K562 (cell line): ENCODE data around the gene PYHIN1. TPM values are rescaled to one million over a fixed set of nuclear protein-coding genes. Genes with fewer than 3 reads are reported as not detected.
"Not testable (repeated sequence)": the region's sequence is repeated elsewhere in the genome, so short reads cannot be mapped to it uniquely, and the experiment has no call there.

Experiments
- ATAC-seq: fragments of 200-7000 bp; cut with Tn5 transposase; 3 replicates; pipeline ENCODE4 v1.9.1; 2020; ENCODE audit warnings: moderate library complexity
- BruUV-seq: library from RNA; stranded (reverse); fragments of 400-500 nt; replicated peaks from 2 replicates; lab custom pipeline; 2021; lab: Mats Ljungman, UMichigan
- CTCF ChIA-PET: fragments of 300-600 bp; formaldehyde crosslinking; extraction: SDS; loops from one replicate; lab custom pipeline; 2021; ENCODE audit warnings: low intra/inter-chr PET ratio; lab: Yijun Ruan, JAX
- POLR2A ChIA-PET: fragments of 300-600, 350-650 bp; sonication (Branson Sonifier 250); formaldehyde crosslinking; extraction: SDS; loops from one replicate; lab custom pipeline; 2021; ENCODE audit warnings: antibody characterized with exemption, inconsistent platforms; lab: Yijun Ruan, JAX
- DNase-seq, 4 experiments: peaks; one replicate each; pipeline versions ENCODE4 v3.0.0 to v3.0.0-alpha.2; 2011 to 2018; ENCODE audit warnings: low spot score in 3 of 4, mixed read lengths in 3 of 4; ENCODE audit errors: extremely low read depth in 1 of 4
- FAIRE-seq: peaks from 2 replicates; lab custom pipeline; 2011; peaks lifted over from hg19 to GRCh38; lab: Jason Lieb, UNC
- H2AFZ ChIP-seq: 2 replicates; pipeline ENCODE4 v1.6.0; 2011; ENCODE audit warnings: low read depth, low read length, control low read depth, inconsistent platforms
- H3K27ac ChIP-seq: fragments of 200-600 bp; 3 replicates; pipeline ENCODE4 v1.8.0; 2011; ENCODE audit warnings: low read depth, mild to moderate bottlenecking, control low read depth, inconsistent platforms, low read length, moderate library complexity, mixed read lengths; ENCODE audit errors: extremely low read depth
- H3K27me3 ChIP-seq, 2 experiments: fragments of 300-600 bp in 1 of 2; 2 replicates in 1 of 2; 3 replicates in 1 of 2; pipeline versions ENCODE4 v1.6.0 to v1.8.0; 2011; ENCODE audit warnings: inconsistent platforms in 2 of 2, low read length in 2 of 2, mild to moderate bottlenecking in 1 of 2, mixed read lengths in 1 of 2, moderate library complexity in 1 of 2; ENCODE audit not compliant: control insufficient read depth in 2 of 2, insufficient read depth in 2 of 2
- H3K36me3 ChIP-seq: fragments of 300-600 bp; 3 replicates; pipeline ENCODE4 v1.8.0; 2011; ENCODE audit warnings: mild to moderate bottlenecking, low read length, inconsistent platforms; ENCODE audit not compliant: control insufficient read depth, insufficient read depth
- H3K4me1 ChIP-seq, 2 experiments: fragments of 200-600 bp in 1 of 2; replicated peaks in 1 of 2; 2 replicates in 1 of 2; 3 replicates in 1 of 2; pipeline versions ENCODE4 v1.5.1 to v1.8.0; 2011; ENCODE audit warnings: inconsistent platforms in 2 of 2, low read length in 2 of 2, mild to moderate bottlenecking in 1 of 2, mixed read lengths in 1 of 2, moderate library complexity in 1 of 2; ENCODE audit not compliant: control insufficient read depth in 2 of 2, insufficient read depth in 2 of 2
- H3K4me2 ChIP-seq: 2 replicates; pipeline ENCODE4 v1.6.1; 2011; ENCODE audit warnings: low read length, control low read depth, inconsistent platforms, mixed read lengths; ENCODE audit not compliant: insufficient read depth
- H3K4me3 ChIP-seq: fragments of 200-600 bp; sonication (generic), shearing (Covaris generic); 2 replicates; pipeline ENCODE4 v1.5.1; 2016; ENCODE audit warnings: control low read depth, inconsistent platforms
- H3K79me2 ChIP-seq: fragments of 200-600 bp; 3 replicates; pipeline ENCODE4 v1.8.0; 2011; ENCODE audit warnings: low read length, inconsistent platforms; ENCODE audit not compliant: control insufficient read depth, insufficient read depth
- H3K9ac ChIP-seq, 2 experiments: 2 replicates each; pipeline versions ENCODE4 v1.6.0 to v1.6.1; 2011; ENCODE audit warnings: low read depth in 2 of 2, low read length in 2 of 2, control low read depth in 1 of 2, inconsistent platforms in 1 of 2, mild to moderate bottlenecking in 1 of 2, mixed read lengths in 1 of 2; ENCODE audit not compliant: insufficient read depth in 1 of 2
- H3K9me1 ChIP-seq: one replicate; pipeline ENCODE4 v1.6.0; 2011; ENCODE audit warnings: inconsistent platforms, mild to moderate bottlenecking, low read length, moderate library complexity; ENCODE audit not compliant: control insufficient read depth, insufficient read depth
- H3K9me3 ChIP-seq: replicated peaks from 2 replicates; pipeline ENCODE4 v1.5.1; 2011; ENCODE audit warnings: low read depth, low read length, inconsistent platforms; ENCODE audit not compliant: control insufficient read depth, insufficient read depth
- H4K20me1 ChIP-seq: replicated peaks from 2 replicates; pipeline ENCODE4 v1.6.1; 2011; ENCODE audit warnings: low read length, inconsistent platforms, mixed read lengths; ENCODE audit not compliant: control insufficient read depth, insufficient read depth
- ERF ChIP-seq: fragments of 450-650 bp; formaldehyde crosslinking; IDR thresholded peaks from 2 replicates; pipeline ENCODE4 v1.4.0; 2020; ENCODE audit warnings: mild to moderate bottlenecking, mixed read lengths
- LEF1 ChIP-seq: fragments of 450-650 bp; IDR thresholded peaks from 2 replicates; pipeline ENCODE4 v1.6.1; 2016; ENCODE audit warnings: mild to moderate bottlenecking
- MLX ChIP-seq, 2 experiments: fragments of 450-650 bp in 1 of 2; sonication (generic) in 1 of 2; formaldehyde crosslinking; conservative IDR thresholded peaks; 2 replicates each; pipeline versions ENCODE4 v1.4.0 to v1.8.1; 2020 to 2022; ENCODE audit warnings: mild to moderate bottlenecking in 1 of 2, missing genetic modification reagents in 1 of 2
- MXD1 ChIP-seq: fragments of 250-450 bp; sonication (Bioruptor Pico); IDR thresholded peaks from 2 replicates; pipeline ENCODE4 v1.8.0; 2021; ENCODE audit warnings: borderline replicate concordance, mild to moderate bottlenecking, moderate library complexity; ENCODE audit not compliant: poor library complexity, severe bottlenecking
- OTX1 ChIP-seq: fragments of 450-650 bp; formaldehyde crosslinking; IDR thresholded peaks from 2 replicates; pipeline ENCODE4 v1.4.0; 2022; ENCODE audit warnings: mild to moderate bottlenecking
- PML ChIP-seq: IDR thresholded peaks from 2 replicates; pipeline ENCODE4 v1.6.1; 2012; ENCODE audit warnings: low read length, inconsistent platforms
- RAD21 ChIP-seq, 2 experiments: fragments of 250-450 bp in 1 of 2; fragments of 450-650 bp in 1 of 2; sonication (Bioruptor Pico) in 1 of 2; formaldehyde crosslinking in 1 of 2; IDR thresholded peaks in 1 of 2; conservative IDR thresholded peaks in 1 of 2; 2 replicates each; pipeline versions ENCODE4 v1.4.0 to v1.8.0; 2020 to 2022; ENCODE audit warnings: mild to moderate bottlenecking in 2 of 2, moderate library complexity in 1 of 2
- SUPT5H ChIP-seq: fragments of 450-650 bp; IDR thresholded peaks from 2 replicates; pipeline ENCODE4 v1.6.1; 2016
- WGBS: fragments of 100-300 bp; shearing (Covaris generic); methylation state at CpG from one replicate; pipeline ENCODE4 v1.1.6; 2016; ENCODE audit warnings: low coverage, mixed read lengths; ENCODE audit not compliant: insufficient coverage; ENCODE audit errors: missing lambda C conversion rate; 5-methylcytosine and 5-hydroxymethylcytosine counted together
- in situ Hi-C: fragments of 300-500 bp; cut with MboI; formaldehyde crosslinking; loops from 4 replicates; pipeline ENCODE4 v1.15.0; 2018; ENCODE audit warnings: inconsistent platforms, mixed read lengths
- intact Hi-C: fragments of 100-400 bp; cut with micrococcal nuclease; formaldehyde crosslinking; loops from 2 replicates; pipeline ENCODE4 v1.14.2; 2022
- polyA plus RNA-seq, 8 experiments: library from polyadenylated mRNA; depleted of rRNA in 4 of 8; stranded (reverse) in 5 of 8; unstranded in 3 of 8; fragments of >200 nt; fragmentation: Nextera tagmentation in 2 of 8; fragmentation: Illumina TruSeq in 1 of 8; extraction: Ambion mirVana in 2 of 8; extraction: Trizol in 1 of 8; gene quantifications; 2 replicates each; pipeline versions ENCODE4 v1.2.1 to v1.2.3, GENCODE V29; 2011 to 2014; ENCODE audit warnings: inconsistent platforms in 1 of 8, missing spikeins in 1 of 8
- total RNA-seq, 7 experiments: library from RNA; depleted of rRNA in 6 of 7; stranded (reverse); fragments of >200 nt in 6 of 7; fragmentation: Illumina TruSeq in 2 of 7; extraction: Trizol in 2 of 7; gene quantifications; 2 replicates each; pipeline versions ENCODE4 v1.2.1 to v1.2.3, GENCODE V29; 2011 to 2021; ENCODE audit warnings: low replicate concordance in 1 of 7
- TF ChIP-seq, protein P1 (sequence below): fragments of 450-650 bp; formaldehyde crosslinking; IDR thresholded peaks from 2 replicates; pipeline ENCODE4 v1.4.0; 2020; ENCODE audit warnings: mild to moderate bottlenecking

PYHIN1 gene
- total and polyA plus RNA-seq, 9 of the 15 experiments (the other 6 are each of a cell fraction or from before 2014, with no cell fraction given), result not detected

GRCh38 chr1:159010391-159010790 is 79.0 kb downstream of the PYHIN1 start:
- H3K4me2 ChIP-seq, result no peak overlapping the region
- FAIRE-seq (no peak), DNase-seq (no peak), ATAC-seq (no peak)
- H4K20me1 ChIP-seq, result no peaks in the 10 kb centered on the region
- intact Hi-C loops (no loop called here), in situ Hi-C loops (no loop called here)
- no peaks in the 10 kb centered on the region for H3K27me3 ChIP-seq
- ChIA-PET CTCF (no interaction called here), POLR2A (interaction anchor here (0.6 kb wide), 1 partner anchor 514 kb away, joined by 4 read pairs; no protein-coding TSS in a partner anchor)
- no peaks in the 10 kb centered on the region for H3K9me1 ChIP-seq
- H3K79me2 ChIP-seq, result no peaks in the 10 kb centered on the region
- no peaks in the 10 kb centered on the region for H3K9me3 ChIP-seq
- no peaks in the 10 kb centered on the region for H3K36me3 ChIP-seq
- WGBS, result 16% methylated on average over 5 of the region's 5 CpGs
- no peak for TF ChIP-seq MXD1 (CRISPR knock-in tag)
- TF ChIP-seq ERF (CRISPR knock-in tag), result no peak
- no peak for TF ChIP-seq PML
- TF ChIP-seq, protein P1, sequence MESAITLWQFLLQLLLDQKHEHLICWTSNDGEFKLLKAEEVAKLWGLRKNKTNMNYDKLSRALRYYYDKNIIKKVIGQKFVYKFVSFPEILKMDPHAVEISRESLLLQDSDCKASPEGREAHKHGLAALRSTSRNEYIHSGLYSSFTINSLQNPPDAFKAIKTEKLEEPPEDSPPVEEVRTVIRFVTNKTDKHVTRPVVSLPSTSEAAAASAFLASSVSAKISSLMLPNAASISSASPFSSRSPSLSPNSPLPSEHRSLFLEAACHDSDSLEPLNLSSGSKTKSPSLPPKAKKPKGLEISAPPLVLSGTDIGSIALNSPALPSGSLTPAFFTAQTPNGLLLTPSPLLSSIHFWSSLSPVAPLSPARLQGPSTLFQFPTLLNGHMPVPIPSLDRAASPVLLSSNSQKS (CRISPR knock-in tag), result no peak
- no peak for TF ChIP-seq LEF1
- no peak for TF ChIP-seq OTX1
- TF ChIP-seq SUPT5H, result no peak
- no peak for TF ChIP-seq RAD21 (CRISPR knock-in tag; conservative IDR thresholded peaks at IDR 0.05 in 1 of 2, IDR thresholded peaks at IDR 0.05 in 1 of 2)
- TF ChIP-seq MLX (CRISPR knock-in tag; conservative IDR thresholded peaks at IDR 0.05), result no peak
- no peak overlapping the region for H3K4me3 ChIP-seq
- no peak overlapping the region for H2AFZ ChIP-seq
- H3K9ac ChIP-seq, result no peak overlapping the region
- no peak overlapping the region for H3K27ac ChIP-seq
- no TSS peak for BruUV-seq
- no peaks in the 10 kb centered on the region; a peak in 2 of 5 replicates for H3K4me1 ChIP-seq

DNA sequence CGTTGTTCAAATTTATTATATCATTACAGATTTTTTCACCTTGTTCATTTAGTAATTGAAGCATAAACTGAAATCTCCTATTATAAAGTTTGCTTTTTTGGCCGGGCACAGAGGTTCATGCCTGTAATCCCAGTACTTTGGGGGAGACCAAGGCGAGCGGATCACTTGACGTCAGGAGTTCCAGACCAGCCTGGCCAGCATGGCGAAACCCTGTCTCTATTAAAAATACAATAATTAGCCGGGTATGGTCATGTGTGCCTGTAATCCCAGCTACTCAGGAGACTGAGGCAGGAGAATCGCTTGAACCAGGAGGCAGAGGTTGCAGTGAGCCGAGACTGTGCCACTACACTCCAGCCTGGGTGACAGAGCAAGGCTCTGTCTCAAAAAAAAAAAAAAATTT is 79.6 kb downstream of the PYHIN1 start:
- FAIRE-seq, DNase-seq, H3K9me1 ChIP-seq, H3K9ac ChIP-seq, H3K27ac ChIP-seq, H3K9me3 ChIP-seq, BruUV-seq, POLR2A ChIA-PET, intact Hi-C loops, H3K4me1 ChIP-seq, CTCF ChIA-PET, in situ Hi-C loops, H3K4me3 ChIP-seq, H4K20me1 ChIP-seq, H3K27me3 ChIP-seq, H2AFZ ChIP-seq, H3K79me2 ChIP-seq, H3K4me2 ChIP-seq, H3K36me3 ChIP-seq, ATAC-seq: not testable (repeated sequence)
- WGBS, result 39% methylated on average over 9 of the region's 9 CpGs
